Measurements from ENCODE around the gene ZNF622.

GRCh38 chr5:16465544-16466432 is at the start of gene ZNF622:
- no peak for TF ChIP-seq FOS (IDR thresholded peaks at IDR 0.05; ENCODE audit: borderline replicate concordance, insufficient read depth, low read length)
- peak; percentile 65 for TF ChIP-seq POLR2AphosphoS5 (IDR thresholded peaks at IDR 0.05; ENCODE audit: insufficient read depth, low read depth, low read length)
- no peak for TF ChIP-seq CTCF (IDR thresholded peaks at IDR 0.05; ENCODE audit: extremely low read depth in 1 of 2, insufficient read depth in 1 of 2, low read depth in 1 of 2, low read length in 2 of 2)
- no peak for TF ChIP-seq EZH2 (IDR thresholded peaks at IDR 0.05; ENCODE audit: borderline replicate concordance, low read depth, low read length, severe bottlenecking)
- peak; percentile 72 for TF ChIP-seq POLR2A (IDR thresholded peaks at IDR 0.05; ENCODE audit: low read depth, low read length)
- TF ChIP-seq GATA2 (IDR thresholded peaks at IDR 0.05; ENCODE audit: insufficient read depth, insufficient read length, low read depth, low read length), result no peak
